Nucleus accumbens (tissue), 56 donors: ENCODE measurements around the gene SYDE1.

ENCODE experiments used
- DNase-seq, 56 donors: peaks; one replicate each; lab custom pipeline; 2025; lab: John Stamatoyannopoulos, UW

The SYDE1 gene

GRCh38 chr19:15159251-15159650 lies 52.0 kb downstream of the SYDE1 start:
- DNase-seq: no peak

DNA sequence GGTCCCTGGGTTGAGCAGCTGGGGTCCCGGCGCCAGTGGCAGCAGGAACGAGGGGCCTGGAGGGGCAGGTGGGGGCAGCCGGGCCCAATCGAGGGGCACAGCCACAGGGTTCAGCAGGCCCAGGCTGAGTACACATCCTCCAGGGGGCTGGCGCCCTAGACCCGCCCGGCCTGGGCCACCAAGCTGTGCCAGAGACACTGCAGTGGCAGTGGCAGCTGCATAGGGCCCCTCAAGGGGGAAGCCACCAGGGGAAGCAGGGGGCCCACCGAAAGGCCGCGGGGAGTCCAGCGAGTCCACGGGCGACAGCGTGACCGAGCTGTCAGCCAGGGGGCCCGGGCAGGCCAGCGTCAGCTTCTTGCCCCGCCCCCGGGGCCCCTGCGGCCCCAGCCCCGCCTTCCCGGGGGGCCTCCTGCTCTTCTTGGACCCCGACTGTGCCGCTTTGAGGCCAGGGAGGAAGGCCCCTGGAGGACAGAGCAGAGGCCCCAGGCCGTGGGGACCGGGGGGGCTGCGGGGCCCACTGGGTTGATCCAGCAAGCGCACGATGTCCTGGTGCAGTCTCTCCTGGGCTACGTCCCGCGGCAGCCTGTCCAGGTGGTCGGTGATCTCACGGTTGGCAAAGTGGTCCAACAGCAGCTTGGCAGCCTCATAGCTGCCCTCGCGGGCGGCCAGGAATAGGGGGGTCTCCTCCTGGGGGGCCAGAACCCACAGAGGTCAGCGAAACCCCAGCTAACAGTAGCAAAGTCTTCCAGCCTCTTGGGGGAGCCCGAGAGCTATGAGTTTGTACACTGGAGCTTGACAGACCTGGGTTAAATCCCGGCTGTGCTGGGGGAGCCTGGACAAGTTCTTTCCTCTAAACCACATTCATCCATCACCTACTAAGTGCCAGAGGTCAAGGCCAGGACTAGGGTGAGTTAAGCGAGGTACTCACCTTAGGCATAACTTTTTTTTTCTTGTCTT lies 54.1 kb downstream of the SYDE1 start:
- DNase-seq: no peak
